HepG2 (cell line): ENCODE results near the gene PEPD. TPM values are rescaled to one million over a fixed set of nuclear protein-coding genes. Genes with fewer than 3 reads are reported as not detected.

Experiments
- ATAC-seq: fragments of 200-7000 bp; cut with Tn5 transposase; 3 replicates; pipeline ENCODE4 v1.9.1; 2020; ENCODE audit warnings: mild to moderate bottlenecking, moderate library complexity
- BruUV-seq: library from RNA; stranded (reverse); fragments of 400-500 nt; replicated peaks from 2 replicates; lab custom pipeline; 2021; lab: Mats Ljungman, UMichigan
- CTCF ChIA-PET: fragments of 300-600 bp; formaldehyde crosslinking; extraction: SDS; loops from one replicate; lab custom pipeline; 2021; ENCODE audit warnings: low total read pairs, inconsistent platforms, low intra/inter-chr PET ratio; lab: Yijun Ruan, JAX
- POLR2A ChIA-PET: fragments of 350-600 bp; sonication (Branson Sonifier 250); formaldehyde crosslinking; loops from one replicate; lab custom pipeline; 2020; ENCODE audit warnings: antibody characterized with exemption, inconsistent platforms; lab: Yijun Ruan, JAX
- DNase-seq: peaks from one replicate; pipeline ENCODE4 v3.0.0-alpha.2; 2015; ENCODE audit warnings: low spot score
- FAIRE-seq: peaks from 3 replicates; lab custom pipeline; 2011; peaks lifted over from hg19 to GRCh38; lab: Jason Lieb, UNC
- H2AFZ ChIP-seq: one replicate; pipeline ENCODE4 v1.6.1; 2011; ENCODE audit warnings: low read length, inconsistent platforms
- H3K27ac ChIP-seq: fragments of 300-600 bp; 3 replicates; pipeline ENCODE4 v1.8.0; 2011; ENCODE audit warnings: mixed run types, mild to moderate bottlenecking, mixed read lengths, low read length, inconsistent platforms; ENCODE audit not compliant: insufficient read depth; ENCODE audit errors: extremely low read length
- H3K27me3 ChIP-seq, 2 experiments: fragments of 200-600 bp in 1 of 2; 2 replicates in 1 of 2; 3 replicates in 1 of 2; pipeline versions ENCODE4 v1.6.0 to v1.8.0; 2011; ENCODE audit warnings: low read length in 2 of 2, mild to moderate bottlenecking in 2 of 2, moderate library complexity in 2 of 2, inconsistent platforms in 1 of 2; ENCODE audit not compliant: insufficient read depth in 2 of 2, control insufficient read depth in 1 of 2
- H3K36me3 ChIP-seq, 2 experiments: fragments of 200-600 bp in 1 of 2; replicated peaks in 1 of 2; 2 replicates in 1 of 2; 3 replicates in 1 of 2; pipeline versions ENCODE4 v1.5.1 to v1.8.0; 2011; ENCODE audit warnings: low read length in 2 of 2, inconsistent platforms in 1 of 2; ENCODE audit not compliant: insufficient read depth in 2 of 2, control insufficient read depth in 1 of 2
- H3K4me1 ChIP-seq: 2 replicates; pipeline ENCODE4 v1.5.1; 2012; ENCODE audit warnings: low read length, inconsistent platforms; ENCODE audit not compliant: insufficient read depth
- H3K4me2 ChIP-seq: 2 replicates; pipeline ENCODE4 v1.6.0; 2011; ENCODE audit warnings: low read depth, low read length, inconsistent platforms
- H3K4me3 ChIP-seq, 3 experiments: fragments of 200-600 bp in 1 of 3; sonication (generic), shearing (Covaris generic) in 1 of 3; replicated peaks in 1 of 3; 2 replicates each; pipeline ENCODE4 v1.5.1; 2011 to 2016; ENCODE audit warnings: low read length in 3 of 3, inconsistent platforms in 2 of 3, low read depth in 2 of 3, mild to moderate bottlenecking in 2 of 3, control low read depth in 1 of 3, mixed read lengths in 1 of 3; ENCODE audit not compliant: insufficient read depth in 1 of 3
- H3K79me2 ChIP-seq: one replicate; pipeline ENCODE4 v1.6.1; 2011; ENCODE audit warnings: low read length, inconsistent platforms; ENCODE audit not compliant: insufficient read depth
- H3K9ac ChIP-seq: 2 replicates; pipeline ENCODE4 v1.6.0; 2011; ENCODE audit warnings: mild to moderate bottlenecking, low read depth, low read length, inconsistent platforms; ENCODE audit not compliant: insufficient read depth
- H3K9me3 ChIP-seq: 2 replicates; pipeline ENCODE4 v1.5.1; 2012; ENCODE audit warnings: mild to moderate bottlenecking, low read length
- H4K20me1 ChIP-seq: 2 replicates; pipeline ENCODE4 v1.6.0; 2011; ENCODE audit warnings: inconsistent platforms, mild to moderate bottlenecking, low read length, moderate library complexity; ENCODE audit not compliant: insufficient read depth
- DPF2 ChIP-seq: sonication (generic); formaldehyde crosslinking; IDR thresholded peaks from 2 replicates; pipeline ENCODE4 v1.4.0; 2020; ENCODE audit warnings: mild to moderate bottlenecking, low read depth, missing genetic modification reagents, borderline replicate concordance
- NR3C1 ChIP-seq: sonication (generic); formaldehyde crosslinking; IDR thresholded peaks from 2 replicates; pipeline ENCODE4 v1.4.0; 2020; ENCODE audit warnings: missing genetic modification reagents
- POLR2AphosphoS5 ChIP-seq: IDR thresholded peaks from 2 replicates; pipeline ENCODE4 v1.6.1; 2012; ENCODE audit warnings: low read depth, low read length
- SIN3A ChIP-seq: IDR thresholded peaks from 2 replicates; pipeline ENCODE4 v1.6.1; 2011; ENCODE audit warnings: low read depth, mild to moderate bottlenecking, control low read depth, low read length, borderline replicate concordance
- SOX5 ChIP-seq: IDR thresholded peaks from 2 replicates; pipeline ENCODE4 v1.6.1; 2016; ENCODE audit warnings: borderline replicate concordance
- SUZ12 ChIP-seq: fragments of 150-350 bp; IDR thresholded peaks from 2 replicates; pipeline ENCODE4 v1.6.1; 2014; ENCODE audit warnings: low read depth, low read length
- ZNF18 ChIP-seq: sonication (generic); formaldehyde crosslinking; IDR thresholded peaks from 2 replicates; pipeline ENCODE4 v1.8.0; 2022; ENCODE audit warnings: mild to moderate bottlenecking, missing genetic modification reagents; ENCODE audit not compliant: insufficient replicate concordance
- ZNF24 ChIP-seq: fragments of 450-650 bp; IDR thresholded peaks from 2 replicates; pipeline ENCODE4 v1.6.1; 2017; ENCODE audit warnings: antibody characterized with exemption, mild to moderate bottlenecking
- ZNF407 ChIP-seq: sonication (generic); formaldehyde crosslinking; IDR thresholded peaks from one replicate; pipeline ENCODE4 v1.5.1; 2020; ENCODE audit warnings: mild to moderate bottlenecking, missing genetic modification reagents; ENCODE audit errors: not compliant biosample characterization
- ZNF569 ChIP-seq: sonication (generic); formaldehyde crosslinking; IDR thresholded peaks from 2 replicates; pipeline ENCODE4 v1.5.0; 2020; ENCODE audit warnings: mild to moderate bottlenecking, missing genetic modification reagents, moderate library complexity, borderline replicate concordance
- ZZZ3 ChIP-seq: sonication (generic); formaldehyde crosslinking; IDR thresholded peaks from 2 replicates; pipeline ENCODE4 v1.4.0; 2020; ENCODE audit warnings: missing genetic modification reagents, mild to moderate bottlenecking, borderline replicate concordance
- WGBS: methylation state at CpG from one replicate; pipeline ENCODE4 v1.1.6; 2017; ENCODE audit warnings: low lambda C conversion rate; 5-methylcytosine and 5-hydroxymethylcytosine counted together
- in situ Hi-C: cut with HindIII; loops from 2 replicates; pipeline ENCODE4 v1.10.0; 2017; ENCODE audit warnings: low pct_unique_long_range_greater_than_20kb; ENCODE audit not compliant: extremely low pct_ligation_motif_present
- intact Hi-C: fragments of 100-400 bp; cut with micrococcal nuclease; formaldehyde crosslinking; loops from one replicate; pipeline ENCODE4 v1.10.0; 2022; ENCODE audit not compliant: unreplicated experiment
- polyA plus RNA-seq, 8 experiments: library from polyadenylated mRNA; depleted of rRNA in 3 of 8; stranded (reverse) in 7 of 8; unstranded in 1 of 8; fragments of >200 nt; fragmentation: Illumina TruSeq in 4 of 8; extraction: Trizol in 4 of 8; gene quantifications; 2 replicates each; pipeline versions ENCODE4 v1.2.1 to v1.2.3, GENCODE V29; 2011 to 2016; ENCODE audit warnings: low read depth in 4 of 8, missing spikeins in 1 of 8, mixed read lengths in 1 of 8; ENCODE audit not compliant: insufficient read depth in 1 of 8
- total RNA-seq, 5 experiments: library from RNA; depleted of rRNA; stranded (reverse); fragments of >200 nt; fragmentation: Illumina TruSeq; extraction: Trizol; gene quantifications; 2 replicates each; pipeline ENCODE4 v1.2.3, GENCODE V29; 2016; ENCODE audit warnings: low read depth in 1 of 5

PEPD gene
- total and polyA plus RNA-seq, 2 of the 13 experiments (the other 11 are each of a cell fraction or from before 2014, with no cell fraction given): 60.7 to 75.1 TPM

GRCh38 chr19:33458807-33459206, 62.8 kb downstream of the PEPD start:
- no TSS peak for BruUV-seq
- no peaks in the 10 kb centered on the region for H3K4me1 ChIP-seq
- H3K4me2 ChIP-seq: no peak overlapping the region
- H2AFZ ChIP-seq: no peak overlapping the region
- POLR2A ChIA-PET: no interaction called here
- no peaks in the 10 kb centered on the region for H3K79me2 ChIP-seq
- H3K4me3 ChIP-seq: no peak overlapping the region
- 88% methylated on average over 12 of the region's 12 CpGs for WGBS
- no peak overlapping the region for H3K27ac ChIP-seq
- CTCF ChIA-PET: no interaction called here
- DNase-seq: no peak
- ATAC-seq: no peak
- in situ Hi-C loops: no loop called here
- H3K9me3 ChIP-seq: no peaks in the 10 kb centered on the region
- intact Hi-C loops: no loop called here
- FAIRE-seq: no peak
- no peaks in the 10 kb centered on the region for H3K27me3 ChIP-seq
- H4K20me1 ChIP-seq: no peaks in the 10 kb centered on the region
- H3K9ac ChIP-seq: no peak overlapping the region
- H3K36me3 ChIP-seq: peaks cover 4 to 12% of the 10 kb centered on the region in 2 experiments; a peak in 4 of 5 replicates
- TF ChIP-seq POLR2AphosphoS5 (no peak), ZNF24 (no peak), ZNF18 (CRISPR knock-in tag) (no peak), ZZZ3 (CRISPR knock-in tag) (no peak), SUZ12 (no peak), SIN3A (no peak), SOX5 (CRISPR knock-in tag) (no peak), DPF2 (no peak), NR3C1 (CRISPR knock-in tag) (no peak), ZNF407 (CRISPR knock-in tag) (no peak), ZNF569 (CRISPR knock-in tag) (no peak)
